Activated effector memory CD4-positive, alpha-beta T cell treated with Interleukin-2 at 50 U/mL for 16 hours (primary cell): ENCODE data around the gene SIRPA.
"Not testable (repeated sequence)": the region's sequence is repeated elsewhere in the genome, so short reads cannot be mapped to it uniquely, and the experiment has no call there.

Source experiments
- DNase-seq: peaks from one replicate; pipeline ENCODE4 v3.0.0-alpha.2; 2020

SIRPA gene

DNA sequence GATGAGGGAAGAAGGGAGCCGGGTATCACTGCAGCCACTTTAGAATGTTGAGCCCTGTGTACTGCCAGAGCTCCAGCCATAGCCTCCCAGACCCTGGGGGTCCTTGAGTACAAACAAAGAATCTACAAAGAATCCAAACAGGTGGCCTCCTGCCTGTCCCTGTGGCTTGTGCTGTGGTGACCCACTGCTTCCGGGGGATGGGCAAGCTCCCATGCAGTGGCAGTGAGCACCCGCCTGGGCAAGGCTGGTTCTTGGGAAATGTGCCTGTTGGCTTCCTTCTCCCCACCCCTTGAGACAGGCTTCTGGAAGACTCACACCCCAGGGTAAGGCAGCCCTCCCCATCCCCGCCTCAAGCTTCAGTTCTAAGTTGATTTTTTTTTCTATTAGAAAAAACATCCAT is 13.9 kb downstream of the SIRPA start:
- no peak for DNase-seq

- DNase-seq = no peak
These were observed 16.3 kb downstream of the SIRPA start for GRCh38 chr20:1911536-1911935.

DNA sequence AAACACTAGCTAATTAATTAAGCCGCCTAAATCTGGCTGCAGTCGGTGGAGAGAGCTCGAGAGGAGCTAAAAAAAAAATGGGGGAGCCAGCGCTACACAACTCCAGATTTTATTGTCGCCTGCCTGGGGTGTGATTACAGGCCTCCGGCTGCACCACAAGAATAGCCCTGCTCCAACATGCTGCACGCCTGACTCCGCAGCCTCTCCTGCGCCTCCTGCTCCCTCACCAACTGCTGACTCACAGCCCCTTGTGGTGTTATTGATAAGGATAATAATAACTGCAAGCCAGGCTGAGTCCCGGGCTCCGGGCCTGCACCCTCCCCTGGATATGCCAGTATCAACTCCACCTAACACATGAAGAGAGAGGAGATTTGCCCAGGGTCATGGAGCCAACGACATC is 16.8 kb downstream of the SIRPA start:
- no peak for DNase-seq

GRCh38 chr20:1912646-1913045 is 17.4 kb downstream of the SIRPA start:
- no peak for DNase-seq

- DNase-seq = not testable (repeated sequence)
These were observed 20.0 kb downstream of the SIRPA start for GRCh38 chr20:1915233-1915632.

DNA sequence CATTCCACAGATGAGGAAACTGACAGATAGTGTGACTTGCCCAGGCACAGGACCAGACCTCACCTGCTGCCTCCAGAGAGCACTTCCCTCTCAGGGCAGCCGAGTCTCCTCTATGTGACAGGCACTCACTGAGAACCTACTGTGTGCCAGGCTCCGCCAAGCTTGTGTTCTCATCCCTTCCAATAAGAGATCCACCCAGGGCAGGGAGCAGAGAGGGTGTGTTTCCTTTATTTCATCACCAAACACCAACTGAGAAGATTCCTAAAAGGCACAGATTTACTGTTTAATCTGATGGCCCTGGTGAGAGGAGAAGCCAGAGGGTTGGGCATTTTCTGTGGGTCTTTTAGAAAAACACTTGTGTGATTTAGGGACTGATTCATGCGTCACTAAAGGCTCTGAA is 20.5 kb downstream of the SIRPA start:
- DNase-seq = no peak

GRCh38 chr20:1917786-1918185 is 22.6 kb downstream of the SIRPA start:
- DNase-seq = no peak

- DNase-seq = no peak
These were observed 23.4 kb downstream of the SIRPA start for GRCh38 chr20:1918491-1919165.

DNA sequence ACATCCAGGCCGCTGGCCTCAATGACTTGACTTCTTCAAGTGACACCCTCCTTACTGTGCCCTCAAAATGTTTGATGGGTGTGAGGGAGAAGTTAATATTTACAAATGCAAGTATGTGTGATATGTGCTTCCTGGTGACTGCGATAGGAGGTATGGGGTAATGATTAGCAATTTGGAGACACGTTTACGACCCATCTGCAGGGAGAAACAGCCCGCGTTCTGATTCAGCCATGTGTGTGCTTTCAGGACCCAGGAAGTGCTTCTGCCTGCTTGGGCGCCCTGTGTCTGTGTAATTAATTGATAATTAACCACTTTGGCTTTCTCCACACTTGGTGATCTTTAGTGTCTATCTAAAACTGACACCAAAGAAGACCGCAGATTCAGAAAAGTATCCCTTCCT is 25.0 kb downstream of the SIRPA start:
- no peak for DNase-seq

DNA sequence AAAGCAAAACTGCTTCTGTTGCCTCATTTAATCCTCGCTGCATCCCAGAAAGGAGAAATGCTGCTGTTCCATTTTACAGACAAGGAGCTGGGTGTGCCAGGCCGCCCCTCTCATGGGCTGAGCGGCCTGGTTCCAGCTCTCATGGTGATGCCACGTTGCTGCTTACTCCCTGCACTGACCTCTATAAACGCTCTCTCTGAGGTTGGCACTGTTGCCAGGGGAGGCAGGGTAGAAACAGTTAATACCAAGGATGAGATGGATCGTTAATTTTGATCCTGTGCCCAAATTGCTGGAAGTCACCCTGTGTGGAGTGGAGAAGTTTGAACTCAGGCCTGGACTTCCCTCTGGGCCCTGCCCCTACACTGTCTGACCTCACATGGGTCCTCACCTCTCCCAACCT is 25.6 kb downstream of the SIRPA start:
- DNase-seq = no peak

GRCh38 chr20:1921985-1922384 is 26.8 kb downstream of the SIRPA start:
- DNase-seq = not testable (repeated sequence)

DNA sequence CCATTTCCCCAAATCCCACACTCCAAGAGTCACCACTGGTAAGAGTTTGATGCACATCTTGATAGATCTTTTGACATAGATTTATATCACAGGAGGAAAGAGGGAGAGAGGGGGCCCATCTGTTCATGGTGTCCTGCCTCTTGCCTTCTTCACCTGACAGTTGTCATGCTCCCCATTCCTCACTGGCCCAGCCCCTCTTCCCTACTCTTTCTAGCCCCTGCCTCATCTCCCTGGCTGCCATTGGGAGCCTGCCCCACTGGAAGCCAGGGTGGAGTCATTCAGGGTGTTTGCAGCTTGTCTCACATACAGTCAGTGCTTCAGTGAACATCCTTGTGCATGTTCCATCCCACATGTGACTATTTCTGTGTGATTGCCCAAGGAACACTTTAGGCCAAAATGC is 27.6 kb downstream of the SIRPA start:
- DNase-seq = no peak

- no peak for DNase-seq
These were observed 30.0 kb downstream of the SIRPA start for GRCh38 chr20:1924910-1925861.

DNA sequence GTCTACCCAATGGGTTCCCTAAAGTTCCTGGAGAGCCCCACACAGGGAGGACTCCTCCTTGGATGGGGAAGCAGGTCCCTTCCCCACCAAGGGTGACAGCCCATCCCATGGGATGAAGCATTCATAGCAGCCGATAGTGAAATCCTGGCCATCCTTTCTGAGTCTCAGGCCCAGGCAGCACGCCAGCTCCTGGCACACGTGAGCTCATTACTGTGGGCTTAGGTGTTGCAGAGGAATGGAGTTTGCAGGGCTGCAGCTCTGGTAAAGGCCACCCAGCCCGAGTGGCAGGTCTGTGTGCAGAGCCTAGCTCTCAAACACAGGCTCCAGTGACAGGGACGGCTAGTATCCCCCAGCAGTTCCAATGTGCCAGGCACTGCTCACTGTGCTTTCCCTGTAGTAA is 31.0 kb downstream of the SIRPA start:
- DNase-seq = no peak

GRCh38 chr20:1927217-1927616 is 32.0 kb downstream of the SIRPA start:
- no peak for DNase-seq

DNA sequence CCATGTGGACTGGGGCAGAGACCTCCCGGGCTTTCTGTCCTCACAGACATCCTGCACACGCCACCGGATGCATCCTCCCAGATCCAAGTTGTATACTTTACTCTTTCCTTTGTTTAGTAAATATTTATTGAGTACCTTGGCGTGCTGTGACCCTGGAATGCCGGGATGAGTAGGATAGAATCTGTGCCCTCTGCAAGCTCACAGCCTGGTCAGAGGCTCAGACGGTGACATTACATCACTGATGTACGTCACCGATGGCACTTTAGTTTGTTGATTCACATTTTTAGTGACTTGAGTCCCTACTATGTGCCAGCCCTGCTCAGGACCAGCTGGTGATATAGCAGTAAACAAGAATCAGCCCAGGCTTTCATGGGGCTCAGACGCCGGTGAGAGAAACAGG is 32.9 kb downstream of the SIRPA start:
- DNase-seq = no peak

DNA sequence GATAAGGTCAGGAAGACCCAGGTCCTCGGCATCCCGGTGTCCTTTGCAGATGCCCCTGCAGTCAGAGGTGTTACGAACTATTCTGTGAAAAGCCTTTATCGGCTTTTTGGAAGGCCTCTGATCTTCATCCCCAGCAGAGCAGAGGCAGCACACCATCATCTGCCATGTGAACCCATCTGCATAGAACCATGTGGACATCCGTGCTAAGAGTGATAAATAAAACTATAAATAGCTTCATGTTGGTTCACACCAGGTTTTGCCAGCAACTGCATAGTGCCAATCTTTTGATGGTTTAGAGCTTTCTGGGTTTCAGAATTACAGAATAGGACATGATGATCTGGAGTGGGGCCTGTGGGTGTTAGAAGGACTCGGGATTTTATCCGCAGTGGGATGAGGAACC is 33.6 kb downstream of the SIRPA start:
- DNase-seq = no peak

DNA sequence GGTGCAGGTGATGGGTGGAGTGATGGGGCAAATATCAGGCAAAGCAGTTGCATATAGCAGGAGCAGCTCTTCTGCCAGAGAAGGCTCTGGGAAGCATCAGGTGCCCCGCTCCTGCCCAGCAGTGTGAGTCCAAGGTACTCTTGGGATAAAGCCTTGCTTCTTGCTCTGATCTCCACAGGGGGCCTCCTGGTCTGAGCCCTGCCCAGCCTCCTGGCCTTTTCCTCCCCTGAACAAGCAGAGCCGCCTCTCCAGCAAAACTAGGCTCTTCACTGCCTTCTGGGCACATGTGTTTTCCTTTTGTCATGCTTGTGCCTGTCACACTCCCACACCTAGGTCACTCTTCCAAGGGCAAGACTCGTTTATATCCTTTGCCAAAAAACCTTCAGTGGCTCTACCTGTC is 34.3 kb downstream of the SIRPA start:
- DNase-seq = no peak

GRCh38 chr20:1930165-1930564 is 35.0 kb downstream of the SIRPA start:
- DNase-seq = no peak

GRCh38 chr20:1931830-1932229 is 36.6 kb downstream of the SIRPA start:
- DNase-seq = no peak

- DNase-seq = no peak
These were observed 37.8 kb downstream of the SIRPA start for GRCh38 chr20:1932971-1933370.

- no peak for DNase-seq
These were observed 38.3 kb downstream of the SIRPA start for GRCh38 chr20:1933465-1933870.

- no peak for DNase-seq
These were observed 38.9 kb downstream of the SIRPA start for GRCh38 chr20:1934156-1934555.
